GM21529 (cell line): ENCODE measurements around the gene GGT1.
"Not testable (repeated sequence)": the region's sequence is repeated elsewhere in the genome, so short reads cannot be mapped to it uniquely, and the experiment has no call there.

Source experiments
- ATAC-seq: cut with Tn5 transposase; IDR thresholded peaks from one replicate; pipeline ENCODE4 v1.9.1; 2021; ENCODE audit not compliant: unreplicated experiment

GGT1 gene

DNA sequence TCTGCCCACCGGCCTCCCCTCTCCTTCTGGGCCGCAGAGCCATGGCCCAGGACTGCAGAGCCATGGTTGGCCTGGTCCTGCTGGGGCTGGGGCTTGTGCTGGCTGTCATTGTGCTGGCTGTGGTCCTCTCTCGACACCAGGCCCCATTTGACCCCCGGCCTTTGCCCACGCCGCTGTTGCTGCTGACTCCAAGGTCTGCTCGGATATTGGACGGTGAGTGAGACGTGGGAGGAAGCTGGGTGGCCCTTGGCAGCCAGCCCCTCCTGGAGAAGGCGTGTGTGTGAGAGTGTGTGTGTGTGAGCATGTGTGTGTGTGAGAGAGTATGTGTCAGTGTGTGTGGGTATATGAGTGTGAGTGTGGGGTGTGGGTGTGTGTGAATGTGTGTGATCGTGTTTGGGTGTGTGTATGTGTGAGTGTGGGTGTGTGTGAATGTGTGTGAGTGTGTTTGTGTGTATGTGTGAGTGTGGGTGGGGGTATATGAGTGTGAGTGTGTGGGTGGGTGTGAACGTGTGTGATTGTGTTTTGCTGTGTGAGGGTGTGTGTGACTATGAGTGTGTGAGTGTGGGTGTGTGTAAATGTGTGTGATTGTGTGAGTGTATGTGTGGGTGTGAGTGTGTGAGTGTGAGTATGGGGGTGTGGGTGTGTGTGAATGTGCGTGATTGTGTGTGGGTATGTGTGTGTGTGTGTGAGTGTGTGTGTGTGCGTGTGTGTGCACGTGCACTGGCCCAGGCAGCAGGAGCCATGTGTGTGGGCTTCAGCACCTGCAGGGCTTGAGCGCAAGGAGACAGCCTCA is 30.4 kb downstream of the GGT1 start:
- ATAC-seq, result not testable (repeated sequence)

DNA sequence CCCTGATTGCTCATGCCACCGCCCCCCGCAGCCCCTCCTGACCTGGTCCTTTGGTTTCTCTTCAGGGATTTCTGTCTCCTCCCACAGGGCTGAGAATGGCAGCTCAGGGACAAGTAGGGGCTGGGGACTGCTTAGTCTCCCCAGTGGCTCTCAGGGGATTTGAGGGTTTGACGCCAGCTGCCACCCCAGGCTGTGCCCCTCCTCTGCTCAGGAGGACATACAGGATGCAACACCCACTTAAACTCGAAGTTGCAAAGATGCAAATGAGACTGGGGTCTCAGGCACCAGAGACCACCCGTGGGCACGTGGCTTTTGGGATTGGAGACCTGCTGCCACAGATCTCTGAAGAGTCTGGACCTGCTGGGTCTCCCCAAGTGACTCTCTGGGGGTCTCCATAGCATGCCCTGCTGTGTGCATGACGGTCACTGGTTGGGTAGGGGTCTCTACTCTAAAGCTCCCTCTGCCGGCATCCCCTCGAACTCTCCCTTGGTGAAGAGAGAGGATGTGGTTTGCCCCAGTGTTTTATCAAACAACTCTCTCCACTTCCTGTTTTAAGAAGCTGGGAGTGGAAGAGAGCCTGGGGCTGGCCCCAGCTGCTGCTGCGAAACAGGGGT is 31.9 kb downstream of the GGT1 start:
- ATAC-seq, result not testable (repeated sequence)

DNA sequence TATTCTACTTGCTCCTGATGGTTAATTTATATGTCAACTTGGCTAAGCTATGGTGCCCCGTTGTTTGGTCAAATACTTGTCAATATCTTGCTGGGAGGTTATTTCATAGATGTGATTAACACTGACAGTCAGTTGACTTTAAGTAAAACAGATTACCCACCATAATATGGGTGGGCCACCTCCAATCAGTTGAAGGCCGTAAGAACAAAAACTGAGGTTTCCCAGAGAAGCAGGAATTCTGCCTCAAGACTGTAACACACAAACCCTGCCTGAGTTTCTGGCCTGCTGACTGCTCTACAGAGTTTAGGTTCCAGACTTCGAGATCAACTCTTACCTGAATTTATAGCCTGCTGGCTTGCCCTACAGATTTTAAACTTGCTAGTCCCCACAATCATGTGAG is 33.5 kb downstream of the GGT1 start:
- ATAC-seq, result not testable (repeated sequence)

DNA sequence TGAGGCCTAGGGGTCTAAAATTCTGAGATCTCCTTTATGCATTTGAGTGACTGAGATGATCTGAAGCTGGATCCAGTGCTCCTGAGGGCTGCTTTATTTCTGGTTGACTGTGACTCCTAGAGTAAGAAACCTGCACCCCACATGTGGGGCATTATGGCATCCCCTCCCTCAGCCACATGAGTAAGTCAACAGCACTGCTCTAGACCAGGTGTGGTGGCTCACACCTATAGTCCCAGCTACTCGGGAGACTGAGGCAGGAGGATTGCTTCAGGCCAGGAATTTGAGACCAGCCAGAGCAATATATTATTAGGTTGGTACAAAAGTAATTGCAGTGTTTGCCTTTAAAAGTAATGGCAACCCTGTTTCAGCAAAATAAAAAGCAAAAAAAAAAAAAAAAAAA is 39.3 kb downstream of the GGT1 start:
- not testable (repeated sequence) for ATAC-seq

GRCh38 chr22:24644409-24644808 is 41.4 kb downstream of the GGT1 start:
- not testable (repeated sequence) for ATAC-seq

DNA sequence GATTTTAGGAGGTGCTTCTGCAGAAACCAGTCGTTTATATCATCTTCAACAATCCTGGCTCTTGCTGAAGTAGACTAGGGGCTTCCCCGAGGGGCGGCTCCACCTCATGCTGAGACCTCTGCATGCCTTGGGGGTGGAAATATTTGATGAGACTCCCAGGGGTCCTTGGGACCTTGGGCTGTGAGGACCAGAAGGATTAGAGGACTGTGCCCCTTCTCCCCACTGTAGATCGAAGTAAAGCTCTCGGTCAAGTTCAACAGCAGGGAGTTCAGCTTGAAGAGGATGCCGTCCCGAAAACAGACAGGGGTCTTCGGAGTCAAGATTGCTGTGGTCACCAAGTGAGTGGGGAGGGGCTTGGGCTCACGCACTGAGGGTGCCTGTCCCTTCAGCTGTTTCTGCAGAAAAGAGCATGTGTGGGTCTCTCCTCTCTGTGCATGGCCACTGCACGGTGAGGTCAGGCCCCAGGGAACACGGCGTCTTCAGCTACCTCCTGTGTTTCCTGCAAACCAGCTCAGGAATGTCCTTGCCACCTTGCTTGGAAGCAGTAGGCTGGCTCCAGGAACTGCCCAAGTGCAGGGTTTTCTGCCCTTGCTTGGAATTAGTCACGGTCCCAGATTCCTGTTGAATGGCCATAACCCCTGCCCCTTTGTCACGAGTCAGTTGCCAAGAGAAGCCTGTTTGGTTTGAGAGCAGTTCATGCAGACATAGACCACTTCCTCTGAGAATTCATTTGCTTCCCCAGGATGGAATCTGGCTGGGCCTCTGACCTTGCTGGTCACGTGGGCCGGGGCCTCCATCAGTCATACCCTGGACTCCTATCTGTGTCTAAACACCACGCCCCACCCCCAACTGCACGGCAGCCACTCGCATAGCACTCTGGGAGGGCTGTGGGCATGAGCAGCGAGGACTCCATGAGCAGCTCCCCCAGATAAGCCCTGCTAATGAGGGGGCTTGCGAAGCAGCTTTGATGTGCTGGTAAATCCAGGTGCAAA is 42.7 kb downstream of the GGT1 start:
- not testable (repeated sequence) for ATAC-seq

DNA sequence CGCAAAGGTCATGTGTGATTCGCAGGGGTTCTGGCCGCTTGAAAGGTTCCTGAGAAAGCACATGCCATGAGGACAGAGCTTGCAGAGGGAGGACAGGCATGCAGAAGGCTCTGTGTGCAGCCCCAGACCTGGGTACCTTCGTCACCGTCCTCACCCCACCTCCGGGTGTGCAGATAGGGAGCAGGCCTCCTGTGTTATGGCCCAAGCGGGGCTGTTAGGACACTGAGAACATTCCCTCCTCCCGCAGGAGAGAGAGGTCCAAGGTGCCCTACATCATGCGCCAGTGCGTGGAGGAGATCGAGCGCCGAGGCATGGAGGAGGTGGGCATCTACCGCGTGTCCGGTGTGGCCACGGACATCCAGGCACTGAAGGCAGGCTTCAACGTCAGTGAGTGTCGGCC is 43.8 kb downstream of the GGT1 start:
- not testable (repeated sequence) for ATAC-seq

- ATAC-seq, result not testable (repeated sequence)
These were observed 46.4 kb downstream of the GGT1 start for GRCh38 chr22:24649371-24649770.

- not testable (repeated sequence) for ATAC-seq
These were observed 47.9 kb downstream of the GGT1 start for GRCh38 chr22:24650884-24651283.

DNA sequence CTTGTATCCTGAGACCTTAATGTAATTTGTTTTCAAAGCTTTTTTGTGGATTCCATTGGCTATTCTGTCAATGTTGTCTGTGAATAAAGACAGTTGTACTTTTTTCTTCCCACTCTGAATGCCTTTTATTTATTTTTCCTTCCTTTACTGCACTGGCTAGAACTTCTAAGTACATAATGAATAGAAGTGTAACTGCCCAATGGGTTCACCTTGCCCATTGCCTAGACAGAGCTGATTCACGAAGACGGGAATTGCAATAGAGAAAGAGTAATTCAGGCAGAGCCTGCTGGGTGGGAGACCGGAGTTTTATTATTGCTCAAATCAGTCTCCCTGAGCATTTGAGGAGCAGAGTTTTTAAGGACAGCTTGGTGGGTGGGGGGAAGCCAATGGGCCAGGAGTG is 62.4 kb downstream of the GGT1 start:
- not testable (repeated sequence) for ATAC-seq

DNA sequence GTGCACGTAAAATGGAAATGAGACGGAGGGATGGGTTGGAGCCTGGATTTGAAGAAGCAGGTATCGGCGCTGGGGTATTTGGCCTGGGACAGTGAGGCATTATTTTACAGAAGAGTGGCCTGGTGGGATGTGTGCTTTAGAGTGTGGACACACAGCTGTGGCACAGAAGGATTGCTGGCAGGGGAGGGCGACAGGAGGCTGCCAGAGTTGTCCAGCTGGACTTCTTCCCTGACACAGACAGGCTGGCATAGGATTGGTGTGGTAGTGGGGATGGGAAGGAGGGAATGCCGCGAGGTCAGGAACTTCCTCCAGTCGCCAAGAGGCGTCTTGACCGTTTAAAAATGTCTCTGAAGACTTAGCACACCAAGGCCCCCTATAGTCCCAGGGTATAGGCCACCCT is 64.9 kb downstream of the GGT1 start:
- not testable (repeated sequence) for ATAC-seq

- not testable (repeated sequence) for ATAC-seq
These were observed 69.5 kb downstream of the GGT1 start for GRCh38 chr22:24672532-24672931.
